Fibroblast of lung (primary cell): ENCODE measurements around the gene UPK3A. TPM values are rescaled to one million over a fixed set of nuclear protein-coding genes. Genes with fewer than 3 reads are reported as not detected.
"Not testable (repeated sequence)": the region's sequence is repeated elsewhere in the genome, so short reads cannot be mapped to it uniquely, and the experiment has no call there.

Source experiments
- DNase-seq, 2 donors: peaks; one replicate each; pipeline versions ENCODE4 v3.0.0 to v3.0.0-alpha.2; 2010; ENCODE audit warnings: low read depth in 2 of 2
- H2AFZ ChIP-seq: 2 replicates; pipeline ENCODE4 v1.5.1; 2012; ENCODE audit warnings: low read length, control low read depth, inconsistent platforms
- H3K27ac ChIP-seq: 2 replicates; pipeline ENCODE4 v1.5.1; 2011; ENCODE audit warnings: low read length, control low read depth; ENCODE audit not compliant: insufficient read depth
- H3K27me3 ChIP-seq: 2 replicates; pipeline ENCODE4 v1.5.1; 2011; ENCODE audit warnings: mild to moderate bottlenecking, low read length; ENCODE audit not compliant: control insufficient read depth, insufficient read depth
- H3K36me3 ChIP-seq: 2 replicates; pipeline ENCODE4 v1.5.1; 2011; ENCODE audit warnings: low read length; ENCODE audit not compliant: control insufficient read depth, insufficient read depth
- H3K4me1 ChIP-seq: 2 replicates; pipeline ENCODE4 v1.5.1; 2011; ENCODE audit warnings: low read length; ENCODE audit not compliant: control insufficient read depth, insufficient read depth; ENCODE audit errors: extremely low read depth
- H3K4me2 ChIP-seq: 2 replicates; pipeline ENCODE4 v1.5.1; 2011; ENCODE audit warnings: low read length, control low read depth; ENCODE audit not compliant: insufficient read depth; ENCODE audit errors: extremely low read depth
- H3K4me3 ChIP-seq, 4 experiments: fragments of 200-600 bp in 1 of 4; sonication (generic) in 1 of 4; replicated peaks in 1 of 4; 2 replicates each; pipeline ENCODE4 v1.5.1; 2011 to 2016; ENCODE audit warnings: low read length in 4 of 4, low read depth in 3 of 4, mild to moderate bottlenecking in 3 of 4, control low read depth in 2 of 4, inconsistent platforms in 1 of 4, mixed read lengths in 1 of 4; ENCODE audit not compliant: insufficient read depth in 1 of 4; ENCODE audit errors: control extremely low read depth in 1 of 4
- H3K79me2 ChIP-seq: 2 replicates; pipeline ENCODE4 v1.5.1; 2012; ENCODE audit warnings: mild to moderate bottlenecking, low read length, inconsistent platforms; ENCODE audit not compliant: control insufficient read depth, insufficient read depth
- H3K9ac ChIP-seq: 2 replicates; pipeline ENCODE4 v1.5.1; 2011; ENCODE audit warnings: mild to moderate bottlenecking, low read length, control low read depth; ENCODE audit not compliant: insufficient read depth
- H3K9me3 ChIP-seq: 2 replicates; pipeline ENCODE4 v1.5.1; 2012; ENCODE audit warnings: low read depth, low read length; ENCODE audit not compliant: control insufficient read depth, insufficient read depth
- H4K20me1 ChIP-seq: 2 replicates; pipeline ENCODE4 v1.5.1; 2011; ENCODE audit warnings: low read length; ENCODE audit not compliant: control insufficient read depth, insufficient read depth; ENCODE audit errors: extremely low read depth
- EZH2 ChIP-seq: IDR thresholded peaks from 2 replicates; pipeline ENCODE4 v1.5.1; 2012; ENCODE audit warnings: low read length, control low read depth, mild to moderate bottlenecking; ENCODE audit errors: missing control alignments
- polyA plus RNA-seq, 2 donors: library from polyadenylated mRNA; depleted of rRNA in 1 of 2; stranded (reverse) in 1 of 2; unstranded in 1 of 2; fragments of >200 nt; gene quantifications; 2 replicates each; pipeline ENCODE4 v1.2.1, GENCODE V29; 2011 to 2012; ENCODE audit warnings: missing spikeins in 1 of 2
- total RNA-seq: library from RNA; depleted of rRNA; stranded (reverse); fragments of >200 nt; gene quantifications from 2 replicates; pipeline ENCODE4 v1.2.1, GENCODE V29; 2014
- TF ChIP-seq, protein P1 (sequence below), 2 donors: IDR thresholded peaks in 1 of 2; conservative IDR thresholded peaks in 1 of 2; 1 replicate in 1 of 2; 2 replicates in 1 of 2; pipeline ENCODE4 v1.5.1; 2011 to 2012; ENCODE audit warnings: low read length in 2 of 2, control low read depth in 1 of 2, inconsistent platforms in 1 of 2, low read depth in 1 of 2, mild to moderate bottlenecking in 1 of 2

Gene UPK3A
- total and polyA plus RNA-seq, 2 donors (not counting 1 experiment from before 2014, with no cell fraction given): not detected

GRCh38 chr22:45259754-45260394, 24.9 kb upstream of the UPK3A start:
- Histone ChIP-seq H3K4me2 (no peak overlapping the region), H3K4me3 (no peak overlapping the region), H3K4me1 (no peaks in the 10 kb centered on the region), H4K20me1 (no peaks in the 10 kb centered on the region), H3K27me3 (peaks cover 2% of the 10 kb centered on the region), H3K36me3 (no peaks in the 10 kb centered on the region), H2AFZ (no peak overlapping the region), H3K9me3 (no peaks in the 10 kb centered on the region), H3K79me2 (no peaks in the 10 kb centered on the region), H3K9ac (no peak overlapping the region), H3K27ac (no peak overlapping the region)
- TF ChIP-seq, protein P1, sequence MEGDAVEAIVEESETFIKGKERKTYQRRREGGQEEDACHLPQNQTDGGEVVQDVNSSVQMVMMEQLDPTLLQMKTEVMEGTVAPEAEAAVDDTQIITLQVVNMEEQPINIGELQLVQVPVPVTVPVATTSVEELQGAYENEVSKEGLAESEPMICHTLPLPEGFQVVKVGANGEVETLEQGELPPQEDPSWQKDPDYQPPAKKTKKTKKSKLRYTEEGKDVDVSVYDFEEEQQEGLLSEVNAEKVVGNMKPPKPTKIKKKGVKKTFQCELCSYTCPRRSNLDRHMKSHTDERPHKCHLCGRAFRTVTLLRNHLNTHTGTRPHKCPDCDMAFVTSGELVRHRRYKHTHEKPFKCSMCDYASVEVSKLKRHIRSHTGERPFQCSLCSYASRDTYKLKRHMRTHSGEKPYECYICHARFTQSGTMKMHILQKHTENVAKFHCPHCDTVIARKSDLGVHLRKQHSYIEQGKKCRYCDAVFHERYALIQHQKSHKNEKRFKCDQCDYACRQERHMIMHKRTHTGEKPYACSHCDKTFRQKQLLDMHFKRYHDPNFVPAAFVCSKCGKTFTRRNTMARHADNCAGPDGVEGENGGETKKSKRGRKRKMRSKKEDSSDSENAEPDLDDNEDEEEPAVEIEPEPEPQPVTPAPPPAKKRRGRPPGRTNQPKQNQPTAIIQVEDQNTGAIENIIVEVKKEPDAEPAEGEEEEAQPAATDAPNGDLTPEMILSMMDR (conservative IDR thresholded peaks at IDR 0.05 in 1 of 2, IDR thresholded peaks at IDR 0.05 in 1 of 2; ENCODE audit: low read depth in 1 of 2, low read length in 2 of 2): no peak
- DNase-seq: no peak

GRCh38 chr22:45260395-45260759, 24.4 kb upstream of the UPK3A start:
- H3K79me2 ChIP-seq, H3K27ac ChIP-seq, H3K4me1 ChIP-seq, H2AFZ ChIP-seq, H3K4me3 ChIP-seq, H3K4me2 ChIP-seq, H3K9ac ChIP-seq, H3K27me3 ChIP-seq, DNase-seq, H4K20me1 ChIP-seq, H3K36me3 ChIP-seq, H3K9me3 ChIP-seq: not testable (repeated sequence)

GRCh38 chr22:45261407-45262088, 23.2 kb upstream of the UPK3A start:
- no peak overlapping the region for H3K4me2 ChIP-seq
- no peak overlapping the region for H2AFZ ChIP-seq
- no peaks in the 10 kb centered on the region for H3K79me2 ChIP-seq
- H3K4me3 ChIP-seq: no peak overlapping the region
- no peaks in the 10 kb centered on the region for H3K36me3 ChIP-seq
- TF ChIP-seq, protein P1 (conservative IDR thresholded peaks at IDR 0.05 in 1 of 2, IDR thresholded peaks at IDR 0.05 in 1 of 2; ENCODE audit: low read depth in 1 of 2, low read length in 2 of 2): no peak
- no peak for TF ChIP-seq EZH2
- H4K20me1 ChIP-seq: no peaks in the 10 kb centered on the region
- DNase-seq: no peak
- H3K4me1 ChIP-seq: no peaks in the 10 kb centered on the region
- no peak overlapping the region for H3K27ac ChIP-seq
- no peaks in the 10 kb centered on the region for H3K9me3 ChIP-seq
- H3K9ac ChIP-seq: no peak overlapping the region
- H3K27me3 ChIP-seq: peaks cover 2% of the 10 kb centered on the region
